Fibroblast of villous mesenchyme (primary cell): ENCODE data around the gene MCCD1. TPM values are rescaled to one million over a fixed set of nuclear protein-coding genes. Genes with fewer than 3 reads are reported as not detected.

Source experiments
- DNase-seq: peaks from one replicate; pipeline ENCODE4 v3.0.0-alpha.2; 2010; ENCODE audit warnings: low read depth
- H3K4me3 ChIP-seq: 2 replicates; pipeline ENCODE4 v1.5.1; 2011; ENCODE audit warnings: low read depth, mild to moderate bottlenecking, low read length
- CTCF ChIP-seq: IDR thresholded peaks from 2 replicates; pipeline ENCODE4 v1.5.1; 2012; ENCODE audit warnings: low read depth, mild to moderate bottlenecking, low read length; ENCODE audit not compliant: insufficient read depth
- total RNA-seq: library from RNA; depleted of rRNA; stranded (reverse); fragments of >200 nt; gene quantifications from 2 replicates; pipeline ENCODE4 v1.2.3, GENCODE V29; 2012

The MCCD1 gene
- total RNA-seq, 1 donor, result not detected

- no peak overlapping the region for H3K4me3 ChIP-seq
- TF ChIP-seq CTCF, result no peak
- no peak for DNase-seq
These were observed 39.0 kb downstream of the MCCD1 start for GRCh38 chr6:31567531-31568370.

DNA sequence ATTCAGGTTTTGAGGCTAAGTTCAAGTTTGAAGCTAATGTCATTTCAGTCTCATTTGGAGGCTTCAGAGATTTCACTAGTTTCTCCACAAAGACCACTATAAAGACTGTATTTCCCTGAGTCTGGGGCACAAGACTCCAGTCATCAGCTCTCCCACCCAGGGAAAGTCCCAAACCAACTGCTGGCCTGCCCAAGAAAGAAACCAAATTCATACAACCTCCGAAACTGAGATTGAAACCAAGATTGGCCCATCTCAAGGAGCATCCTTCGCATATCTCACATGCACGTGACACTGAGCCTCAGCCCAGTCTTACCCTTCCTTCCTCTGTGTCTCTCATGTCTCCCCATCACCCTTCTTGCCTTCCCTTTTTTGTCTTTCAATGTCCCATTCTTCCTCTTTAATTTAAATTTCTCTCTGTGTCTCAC lies 39.8 kb downstream of the MCCD1 start:
- no peak for TF ChIP-seq CTCF
- no peak overlapping the region for H3K4me3 ChIP-seq
- no peak for DNase-seq

DNA sequence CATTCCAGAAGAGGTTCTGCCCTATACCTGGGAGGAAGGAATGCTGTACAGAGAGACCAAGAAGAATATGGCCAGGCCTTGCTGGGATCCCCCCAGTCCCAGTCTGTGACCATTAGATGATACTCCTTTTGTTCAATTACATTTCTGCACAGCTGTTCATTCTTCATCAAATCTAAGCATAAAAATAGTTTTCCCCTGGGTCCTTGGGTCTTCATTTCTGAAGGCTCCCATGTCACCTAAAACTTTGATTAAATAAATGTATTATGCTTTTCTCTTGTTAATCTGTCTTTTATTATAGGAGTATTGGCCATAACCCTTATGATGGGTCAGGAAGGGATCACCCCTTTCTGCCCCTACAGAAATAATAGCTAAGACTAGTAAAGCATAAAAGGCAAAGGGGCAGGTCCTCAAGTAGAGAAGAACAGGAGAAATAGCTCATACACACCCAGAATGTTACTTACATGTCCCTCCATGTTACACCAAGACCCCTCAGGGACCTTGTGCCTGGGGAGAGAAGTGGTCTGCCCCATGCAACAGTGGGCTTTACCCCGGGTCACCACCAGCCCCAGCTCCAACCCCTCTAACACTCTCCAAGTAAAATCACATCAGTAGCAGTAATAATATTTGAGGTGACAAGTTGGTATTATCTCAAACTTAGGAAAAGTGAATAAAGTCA lies 41.2 kb downstream of the MCCD1 start:
- no peak for DNase-seq
- no peak for TF ChIP-seq CTCF
- no peak overlapping the region for H3K4me3 ChIP-seq

GRCh38 chr6:31572041-31572911 lies 43.5 kb downstream of the MCCD1 start, which contains the start of gene LTA:
LTA (plus strand) TSS chr6:31572289; CDS start chr6:31572743, 454 bp downstream.
- DNase-seq, result no peak
- no peak within 1 kb of the TSS for H3K4me3 ChIP-seq
- TF ChIP-seq CTCF, result no peak

GRCh38 chr6:31573239-31574105 lies 44.7 kb downstream of the MCCD1 start:
- TF ChIP-seq CTCF, result no peak
- no peak for DNase-seq
- H3K4me3 ChIP-seq, result no peak overlapping the region
